ENCODE measurements around the gene AFAP1.
A peak's percentile ranks its signal among the peaks of the same experiment; 100 is the strongest.

AFAP1 gene

GRCh38 chr4:7803371-7803770 lies 136.3 kb downstream of the AFAP1 start:
- no peak for TF ChIP-seq CTCF (IDR thresholded peaks at IDR 0.05)
- DNase-seq = peak in 1 of 2 donors; percentile 57
- peaks cover 15 to 30% (median 28%) of the 10 kb centered on the region in 3 donors for H3K36me3 ChIP-seq
- H3K9me3 ChIP-seq = no peaks in the 10 kb centered on the region
- no peak overlapping the region for H3K27ac ChIP-seq
- intact Hi-C loops (cut with DNase I; ENCODE audit: low total_unique reads) = loop anchor here (2.0 to 10.0 kb wide), 3 partner anchors 39 to 131 kb away; partner anchors contain the start of gene AFAP1
- H3K27me3 ChIP-seq = no peaks in the 10 kb centered on the region
- peaks cover 0 to 53% (median 44%) of the 10 kb centered on the region in 4 donors for H3K4me1 ChIP-seq
- H3K4me3 ChIP-seq = no peak overlapping the region

- Histone ChIP-seq H3K36me3 (peaks cover 15 to 40% (median 26%) of the 10 kb centered on the region in 3 donors), H3K4me3 (no peak overlapping the region), H3K9me3 (no peaks in the 10 kb centered on the region), H3K27me3 (no peaks in the 10 kb centered on the region), H3K27ac (no peak overlapping the region), H3K4me1 (peaks cover 0 to 45% (median 39%) of the 10 kb centered on the region in 4 donors)
- TF ChIP-seq CTCF (IDR thresholded peaks at IDR 0.05) = peak; percentile 90 to 91
- intact Hi-C loops (cut with DNase I; ENCODE audit: low total_unique reads) = loop anchor here (2.0 to 10.0 kb wide), 3 partner anchors 37 to 133 kb away; partner anchors contain the start of gene AFAP1
- DNase-seq = peak; percentile 82 to 86
Observed at GRCh38 chr4:7802093-7802726, 137.5 kb downstream of the AFAP1 start.

GRCh38 chr4:7801641-7802040 lies 138.0 kb downstream of the AFAP1 start:
- TF ChIP-seq CTCF (IDR thresholded peaks at IDR 0.05) = no peak
- no peaks in the 10 kb centered on the region for H3K9me3 ChIP-seq
- no peak overlapping the region for H3K4me3 ChIP-seq
- H3K27me3 ChIP-seq = no peaks in the 10 kb centered on the region
- H3K27ac ChIP-seq = no peak overlapping the region
- intact Hi-C loops (cut with DNase I; ENCODE audit: low total_unique reads) = loop anchor here (2.0 to 10.0 kb wide), 3 partner anchors 37 to 133 kb away; partner anchors contain the start of gene AFAP1
- no peak for DNase-seq
- peaks cover 0 to 40% (median 33%) of the 10 kb centered on the region in 4 donors for H3K4me1 ChIP-seq
- H3K36me3 ChIP-seq = peaks cover 15 to 42% (median 26%) of the 10 kb centered on the region in 3 donors

- DNase-seq = no peak
- Histone ChIP-seq H3K27me3 (no peaks in the 10 kb centered on the region), H3K4me1 (peaks cover 0 to 33% (median 27%) of the 10 kb centered on the region in 4 donors), H3K4me3 (no peak overlapping the region), H3K9me3 (no peaks in the 10 kb centered on the region), H3K27ac (no peak overlapping the region), H3K36me3 (peaks cover 15 to 43% (median 26%) of the 10 kb centered on the region in 3 donors)
- no peak for TF ChIP-seq CTCF (IDR thresholded peaks at IDR 0.05)
- intact Hi-C loops (cut with DNase I; ENCODE audit: low total_unique reads) = loop anchor here (10.0 kb wide), 2 partner anchors 74 to 134 kb away; partner anchors contain the start of gene AFAP1
Observed at GRCh38 chr4:7801001-7801400, 138.7 kb downstream of the AFAP1 start.

- H3K27ac ChIP-seq = no peak overlapping the region
Observed at GRCh38 chr4:7800410-7800809, 139.3 kb downstream of the AFAP1 start.

More at GRCh38 chr4:7800410-7800809, 139.3 kb downstream of the AFAP1 start:
- Histone ChIP-seq H3K4me1 (peaks cover 0 to 27% (median 21%) of the 10 kb centered on the region in 4 donors), H3K4me3 (no peak overlapping the region), H3K27me3 (no peaks in the 10 kb centered on the region), H3K9me3 (no peaks in the 10 kb centered on the region), H3K36me3 (peaks cover 15 to 45% (median 26%) of the 10 kb centered on the region in 3 donors)
- no peak for TF ChIP-seq CTCF (IDR thresholded peaks at IDR 0.05)
- no peak for DNase-seq
- intact Hi-C loops (cut with DNase I; ENCODE audit: low total_unique reads) = loop anchor here (10.0 kb wide), 2 partner anchors 74 to 134 kb away; partner anchors contain the start of gene AFAP1
